ENCODE data around the gene PATJ.

The PATJ gene

DNA sequence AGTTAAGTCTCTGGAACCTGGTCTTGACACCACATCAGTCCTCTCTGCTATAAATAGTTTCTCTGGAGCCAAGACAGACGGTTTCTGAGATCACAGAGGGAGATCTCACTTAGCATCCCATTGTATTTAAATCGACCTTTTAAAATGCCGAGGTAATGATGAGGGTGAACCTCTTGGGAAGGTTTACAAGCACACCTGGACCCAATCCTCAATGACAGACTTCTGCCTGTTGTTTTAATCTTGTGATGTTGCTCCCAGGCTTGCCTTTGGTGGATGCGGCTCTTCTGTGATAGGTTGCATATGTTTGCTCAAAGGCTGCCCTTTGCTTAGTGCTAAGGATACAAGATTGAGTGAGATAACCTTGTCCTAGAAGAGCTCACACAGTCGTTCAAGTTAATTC, 347.7 kb downstream of the PATJ start:
- TF ChIP-seq FOXP2 (optimal IDR thresholded peaks at IDR 0.05; ENCODE audit: borderline replicate concordance, extremely low read depth, extremely low read length, insufficient read depth) (no peak), POLR2AphosphoS5 (IDR thresholded peaks at IDR 0.05; ENCODE audit: low read depth, low read length) (no peak), TAF1 (IDR thresholded peaks at IDR 0.05; ENCODE audit: borderline replicate concordance, insufficient read depth, low read length) (no peak), SIN3A (IDR thresholded peaks at IDR 0.05; ENCODE audit: borderline replicate concordance, insufficient read depth, low read length) (no peak)
- TF ChIP-seq, protein P1, sequence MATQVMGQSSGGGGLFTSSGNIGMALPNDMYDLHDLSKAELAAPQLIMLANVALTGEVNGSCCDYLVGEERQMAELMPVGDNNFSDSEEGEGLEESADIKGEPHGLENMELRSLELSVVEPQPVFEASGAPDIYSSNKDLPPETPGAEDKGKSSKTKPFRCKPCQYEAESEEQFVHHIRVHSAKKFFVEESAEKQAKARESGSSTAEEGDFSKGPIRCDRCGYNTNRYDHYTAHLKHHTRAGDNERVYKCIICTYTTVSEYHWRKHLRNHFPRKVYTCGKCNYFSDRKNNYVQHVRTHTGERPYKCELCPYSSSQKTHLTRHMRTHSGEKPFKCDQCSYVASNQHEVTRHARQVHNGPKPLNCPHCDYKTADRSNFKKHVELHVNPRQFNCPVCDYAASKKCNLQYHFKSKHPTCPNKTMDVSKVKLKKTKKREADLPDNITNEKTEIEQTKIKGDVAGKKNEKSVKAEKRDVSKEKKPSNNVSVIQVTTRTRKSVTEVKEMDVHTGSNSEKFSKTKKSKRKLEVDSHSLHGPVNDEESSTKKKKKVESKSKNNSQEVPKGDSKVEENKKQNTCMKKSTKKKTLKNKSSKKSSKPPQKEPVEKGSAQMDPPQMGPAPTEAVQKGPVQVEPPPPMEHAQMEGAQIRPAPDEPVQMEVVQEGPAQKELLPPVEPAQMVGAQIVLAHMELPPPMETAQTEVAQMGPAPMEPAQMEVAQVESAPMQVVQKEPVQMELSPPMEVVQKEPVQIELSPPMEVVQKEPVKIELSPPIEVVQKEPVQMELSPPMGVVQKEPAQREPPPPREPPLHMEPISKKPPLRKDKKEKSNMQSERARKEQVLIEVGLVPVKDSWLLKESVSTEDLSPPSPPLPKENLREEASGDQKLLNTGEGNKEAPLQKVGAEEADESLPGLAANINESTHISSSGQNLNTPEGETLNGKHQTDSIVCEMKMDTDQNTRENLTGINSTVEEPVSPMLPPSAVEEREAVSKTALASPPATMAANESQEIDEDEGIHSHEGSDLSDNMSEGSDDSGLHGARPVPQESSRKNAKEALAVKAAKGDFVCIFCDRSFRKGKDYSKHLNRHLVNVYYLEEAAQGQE (IDR thresholded peaks at IDR 0.05; ENCODE audit: insufficient read depth in 1 of 2, low read depth in 2 of 2, low read length in 2 of 2): no peak

DNA sequence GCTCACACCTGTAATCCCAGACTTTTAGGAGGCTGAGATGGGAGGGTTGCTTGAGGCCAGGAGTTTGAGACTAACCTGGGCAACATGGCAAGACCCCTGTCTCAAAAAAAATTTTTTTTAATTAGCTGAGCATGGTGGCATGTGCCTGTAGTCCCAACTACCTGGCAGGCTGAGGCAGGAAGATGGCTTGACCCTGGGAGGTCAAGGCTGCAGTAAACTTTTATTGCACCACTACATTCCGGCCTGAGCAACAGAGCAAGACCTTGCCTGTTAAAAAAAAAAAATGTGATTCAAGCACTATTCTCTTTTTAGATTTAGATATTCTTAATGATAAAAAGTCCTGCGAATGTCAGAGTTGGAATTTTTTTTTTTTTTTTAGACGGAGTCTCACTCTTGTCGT, 349.8 kb downstream of the PATJ start:
- TF ChIP-seq TAF1 (IDR thresholded peaks at IDR 0.05; ENCODE audit: borderline replicate concordance, insufficient read depth, low read length) (no peak), POLR2AphosphoS5 (IDR thresholded peaks at IDR 0.05; ENCODE audit: low read depth, low read length) (no peak), SIN3A (IDR thresholded peaks at IDR 0.05; ENCODE audit: borderline replicate concordance, insufficient read depth, low read length) (no peak), FOXP2 (optimal IDR thresholded peaks at IDR 0.05; ENCODE audit: borderline replicate concordance, extremely low read depth, extremely low read length, insufficient read depth) (no peak)
- TF ChIP-seq, protein P1 (IDR thresholded peaks at IDR 0.05; ENCODE audit: insufficient read depth in 1 of 2, low read depth in 2 of 2, low read length in 2 of 2): no peak

DNA sequence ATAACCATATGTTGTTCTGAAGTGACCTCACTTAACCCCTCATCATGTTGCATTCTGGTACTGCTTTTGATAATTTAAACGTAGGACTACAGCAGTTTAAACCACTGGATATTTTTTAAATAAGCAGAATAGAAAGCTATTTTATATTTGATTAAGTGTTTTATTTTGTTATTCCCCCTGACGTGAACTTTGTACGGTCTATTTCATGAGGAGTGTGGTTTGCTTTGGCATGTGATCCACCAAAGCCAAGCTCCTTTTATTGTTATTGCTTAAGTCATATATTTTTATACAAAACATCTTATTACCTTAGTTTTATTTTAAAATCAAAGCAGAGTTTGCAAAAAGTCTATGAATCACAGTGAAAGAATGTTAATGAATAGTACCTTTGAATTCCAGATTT, 351.0 kb downstream of the PATJ start:
- TF ChIP-seq SIN3A (IDR thresholded peaks at IDR 0.05; ENCODE audit: borderline replicate concordance, insufficient read depth, low read length) (no peak), FOXP2 (optimal IDR thresholded peaks at IDR 0.05; ENCODE audit: borderline replicate concordance, extremely low read depth, extremely low read length, insufficient read depth) (no peak), TAF1 (IDR thresholded peaks at IDR 0.05; ENCODE audit: borderline replicate concordance, insufficient read depth, low read length) (no peak), POLR2AphosphoS5 (IDR thresholded peaks at IDR 0.05; ENCODE audit: low read depth, low read length) (no peak)
- TF ChIP-seq, protein P1 (IDR thresholded peaks at IDR 0.05; ENCODE audit: insufficient read depth in 1 of 2, low read depth in 2 of 2, low read length in 2 of 2): no peak

DNA sequence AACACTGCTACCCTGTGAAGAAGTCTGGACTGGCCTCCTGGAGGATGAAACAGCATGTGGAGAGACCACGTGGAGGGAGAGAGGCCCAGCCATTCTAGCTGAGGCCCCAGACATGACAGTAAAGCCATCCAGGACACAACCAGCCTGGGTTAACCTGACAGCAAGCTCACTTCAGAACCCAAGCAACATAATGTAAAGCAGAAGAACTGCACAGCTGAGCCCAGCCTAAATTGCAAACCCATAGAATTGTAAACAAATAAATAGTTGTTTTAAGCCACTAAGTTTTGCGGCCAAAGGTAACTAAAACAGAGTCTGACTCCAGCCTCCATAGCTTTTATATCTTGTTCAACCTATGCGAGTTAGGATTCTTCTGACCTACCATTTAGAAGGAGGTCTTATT, 355.2 kb downstream of the PATJ start:
- TF ChIP-seq FOXP2 (optimal IDR thresholded peaks at IDR 0.05; ENCODE audit: borderline replicate concordance, extremely low read depth, extremely low read length, insufficient read depth): no peak
- no peak for TF ChIP-seq SIN3A (IDR thresholded peaks at IDR 0.05; ENCODE audit: borderline replicate concordance, insufficient read depth, low read length)

DNA sequence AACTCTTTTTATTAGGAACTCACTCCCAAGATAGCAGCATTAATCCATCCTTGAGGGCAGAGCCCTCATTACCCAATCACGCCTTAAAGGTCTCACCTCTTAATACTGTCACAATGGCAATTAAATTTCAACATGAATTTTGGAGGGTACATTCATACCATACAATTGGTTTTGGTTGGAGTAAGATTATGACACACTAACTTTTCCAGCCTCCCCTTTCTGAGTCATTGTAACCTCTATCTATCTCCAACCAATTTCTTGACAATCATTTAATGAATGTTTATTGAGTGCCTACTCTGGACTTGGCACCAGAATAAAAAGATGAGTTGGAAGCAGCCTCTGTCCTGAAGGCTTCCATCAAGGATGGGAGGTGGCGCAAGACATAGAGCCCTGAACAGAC, 358.2 kb downstream of the PATJ start:
- TF ChIP-seq TAF1 (IDR thresholded peaks at IDR 0.05; ENCODE audit: borderline replicate concordance, insufficient read depth, low read length) (no peak), FOXP2 (optimal IDR thresholded peaks at IDR 0.05; ENCODE audit: borderline replicate concordance, extremely low read depth, extremely low read length, insufficient read depth) (no peak), SIN3A (IDR thresholded peaks at IDR 0.05; ENCODE audit: borderline replicate concordance, insufficient read depth, low read length) (no peak), POLR2AphosphoS5 (IDR thresholded peaks at IDR 0.05; ENCODE audit: low read depth, low read length) (no peak)
- TF ChIP-seq, protein P1 (IDR thresholded peaks at IDR 0.05; ENCODE audit: insufficient read depth in 1 of 2, low read depth in 2 of 2, low read length in 2 of 2): no peak
